HFFc6 (cell line): Measurements from ENCODE around the gene MCF2L. TPM values are rescaled to one million over a fixed set of nuclear protein-coding genes. Genes with fewer than 3 reads are reported as not detected.

Source experiments
- DNase-seq: peaks from one replicate; pipeline ENCODE4 v3.0.0-alpha.2; 2018
- H3K27ac Mint-ChIP-seq: 2 replicates; pipeline ENCODE4 v1.8.0; 2020; ENCODE audit warnings: mild to moderate bottlenecking, mixed read lengths
- H3K27me3 Mint-ChIP-seq: 2 replicates; pipeline ENCODE4 v1.8.0; 2021; ENCODE audit warnings: mild to moderate bottlenecking, moderate library complexity, mixed read lengths; ENCODE audit not compliant: insufficient read depth
- H3K36me3 Mint-ChIP-seq: 2 replicates; pipeline ENCODE4 v1.8.0; 2021; ENCODE audit warnings: low read depth, mixed read lengths
- H3K4me1 Mint-ChIP-seq: 2 replicates; pipeline ENCODE4 v1.8.0; 2020; ENCODE audit warnings: low read depth, mixed read lengths
- H3K4me3 Mint-ChIP-seq: 2 replicates; pipeline ENCODE4 v1.8.0; 2020; ENCODE audit warnings: mild to moderate bottlenecking, moderate library complexity, mixed read lengths
- H3K9me3 Mint-ChIP-seq: 2 replicates; pipeline ENCODE4 v1.8.0; 2020; ENCODE audit warnings: mild to moderate bottlenecking, mixed read lengths
- total RNA-seq, 6 experiments: library from RNA; stranded (reverse); fragmentation: NEBNext Ultra II Directional; extraction: Animal tissue kit (Norgen Biotek cat#: 25700); gene quantifications; 2 replicates in 1 of 6; 3 replicates in 5 of 6; pipeline ENCODE4 v1.2.3, GENCODE V29; 2021
- TF ChIP-seq, protein P1 (sequence below): fragments of 200-600 bp; sonication (generic); IDR thresholded peaks from 2 replicates; pipeline ENCODE4 v1.5.0; 2021; ENCODE audit warnings: antibody characterized with exemption, mild to moderate bottlenecking

The MCF2L gene
- total RNA-seq, 6 experiments from 2014 or later, result not detected

DNA sequence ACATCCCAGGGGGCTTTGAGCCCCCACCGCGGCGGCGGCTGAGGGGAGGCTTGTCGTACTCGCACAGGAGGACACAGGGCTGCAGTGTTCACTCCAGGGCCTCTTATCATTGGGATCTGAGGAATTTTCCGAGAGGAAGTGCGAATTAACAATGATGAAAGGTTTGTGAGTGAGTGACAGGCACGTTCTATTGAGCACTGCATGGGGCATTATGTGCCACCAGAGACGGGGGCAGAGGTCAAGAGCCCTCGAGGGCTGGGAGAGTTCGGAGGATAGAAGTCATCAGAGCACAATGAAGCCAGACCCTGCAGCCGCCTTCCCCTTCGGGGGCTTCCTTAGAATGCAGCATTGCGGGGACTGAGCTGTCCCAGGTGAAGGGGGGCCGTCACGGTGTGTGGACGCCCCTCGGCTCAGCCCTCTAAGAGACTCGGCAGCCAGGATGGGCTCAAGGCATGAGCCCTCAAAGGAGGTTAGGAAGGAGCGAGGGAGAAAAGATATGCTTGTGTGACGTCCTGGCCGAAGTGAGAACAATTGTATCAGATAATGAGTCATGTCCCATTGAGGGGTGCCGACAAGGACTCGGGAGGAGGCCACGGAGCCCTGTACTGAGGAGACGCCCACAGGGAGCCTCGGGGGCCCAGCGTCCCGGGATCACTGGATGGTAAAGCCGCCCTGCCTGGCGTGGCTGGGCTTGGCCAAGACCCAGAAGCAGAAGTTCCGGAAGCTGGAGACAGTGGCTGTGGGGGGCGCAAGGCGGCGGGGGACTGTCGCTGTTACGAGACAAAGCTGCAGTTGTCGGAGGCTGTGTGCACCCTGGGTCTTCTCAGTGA, 53.9 kb downstream of the MCF2L start:
- Mint-ChIP-seq H3K9me3 (no peaks in the 10 kb centered on the region), H3K27ac (no peak overlapping the region), H3K27me3 (peaks cover 41% of the 10 kb centered on the region), H3K4me1 (no peaks in the 10 kb centered on the region), H3K4me3 (no peak overlapping the region), H3K36me3 (no peaks in the 10 kb centered on the region)
- TF ChIP-seq, protein P1, sequence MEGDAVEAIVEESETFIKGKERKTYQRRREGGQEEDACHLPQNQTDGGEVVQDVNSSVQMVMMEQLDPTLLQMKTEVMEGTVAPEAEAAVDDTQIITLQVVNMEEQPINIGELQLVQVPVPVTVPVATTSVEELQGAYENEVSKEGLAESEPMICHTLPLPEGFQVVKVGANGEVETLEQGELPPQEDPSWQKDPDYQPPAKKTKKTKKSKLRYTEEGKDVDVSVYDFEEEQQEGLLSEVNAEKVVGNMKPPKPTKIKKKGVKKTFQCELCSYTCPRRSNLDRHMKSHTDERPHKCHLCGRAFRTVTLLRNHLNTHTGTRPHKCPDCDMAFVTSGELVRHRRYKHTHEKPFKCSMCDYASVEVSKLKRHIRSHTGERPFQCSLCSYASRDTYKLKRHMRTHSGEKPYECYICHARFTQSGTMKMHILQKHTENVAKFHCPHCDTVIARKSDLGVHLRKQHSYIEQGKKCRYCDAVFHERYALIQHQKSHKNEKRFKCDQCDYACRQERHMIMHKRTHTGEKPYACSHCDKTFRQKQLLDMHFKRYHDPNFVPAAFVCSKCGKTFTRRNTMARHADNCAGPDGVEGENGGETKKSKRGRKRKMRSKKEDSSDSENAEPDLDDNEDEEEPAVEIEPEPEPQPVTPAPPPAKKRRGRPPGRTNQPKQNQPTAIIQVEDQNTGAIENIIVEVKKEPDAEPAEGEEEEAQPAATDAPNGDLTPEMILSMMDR, result no peak
- no peak for DNase-seq

DNA sequence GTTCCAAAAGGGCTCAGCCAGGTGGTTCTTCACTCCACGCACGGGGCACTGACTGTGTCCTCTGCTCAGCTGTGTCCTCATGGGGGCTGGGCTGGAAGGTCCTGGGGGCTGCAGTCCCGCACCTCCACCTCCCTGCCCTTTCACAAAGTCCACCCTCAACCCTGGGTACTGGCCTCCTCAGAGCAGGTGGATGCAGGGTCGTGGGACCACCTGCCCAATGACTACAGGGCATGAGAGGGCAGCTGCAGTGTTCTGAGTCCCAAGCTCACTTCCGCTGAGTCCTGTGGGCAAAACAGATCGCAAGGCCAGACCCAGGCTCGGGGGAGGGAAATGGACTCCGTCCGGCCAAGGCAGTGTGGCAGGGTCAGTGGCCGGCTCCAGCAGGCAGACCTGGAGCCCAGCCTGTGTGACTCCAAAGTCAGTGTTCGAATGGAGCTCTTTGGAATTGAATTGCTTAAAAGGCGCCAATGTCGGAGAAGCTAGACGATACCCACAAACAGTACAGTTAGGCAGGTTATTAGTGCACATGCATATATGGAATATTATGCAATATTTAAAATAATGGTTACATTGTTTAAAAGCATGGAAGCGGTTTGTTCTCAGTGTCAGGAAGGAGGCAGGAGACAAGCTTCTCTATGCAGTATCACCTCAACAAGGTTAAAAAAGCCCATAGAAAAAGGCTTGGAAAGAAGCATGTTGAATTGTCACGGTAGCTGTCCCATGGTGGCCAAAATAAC, 54.8 kb downstream of the MCF2L start:
- Mint-ChIP-seq H3K4me1 (no peaks in the 10 kb centered on the region), H3K4me3 (no peak overlapping the region), H3K27me3 (peaks cover 38% of the 10 kb centered on the region), H3K36me3 (no peaks in the 10 kb centered on the region), H3K27ac (no peak overlapping the region), H3K9me3 (no peaks in the 10 kb centered on the region)
- TF ChIP-seq, protein P1, result no peak
- no peak for DNase-seq

DNA sequence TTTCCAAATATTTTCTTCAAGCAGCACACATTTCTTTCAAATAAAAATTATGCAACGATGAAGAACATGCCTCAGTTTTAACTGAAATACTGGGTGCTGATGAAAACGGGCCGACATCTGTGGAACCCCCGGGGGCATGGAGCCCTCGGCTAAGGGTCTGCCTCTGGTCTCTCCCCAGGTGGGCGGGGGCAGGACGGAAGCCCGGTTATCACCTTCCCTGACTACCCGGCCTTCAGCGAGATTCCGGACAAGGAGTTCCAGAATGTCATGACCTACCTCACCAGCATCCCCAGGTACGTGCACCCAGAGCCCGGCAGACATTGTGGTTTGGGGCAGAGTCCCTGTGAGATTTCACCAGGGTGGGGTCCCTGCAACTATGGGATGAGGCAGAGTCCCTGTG, 55.5 kb downstream of the MCF2L start:
- H3K4me3 Mint-ChIP-seq, result no peak overlapping the region
- H3K9me3 Mint-ChIP-seq, result no peaks in the 10 kb centered on the region
- TF ChIP-seq, protein P1, result no peak
- no peak for DNase-seq
- peaks cover 37% of the 10 kb centered on the region for H3K27me3 Mint-ChIP-seq
- no peaks in the 10 kb centered on the region for H3K36me3 Mint-ChIP-seq
- no peaks in the 10 kb centered on the region for H3K4me1 Mint-ChIP-seq
- no peak overlapping the region for H3K27ac Mint-ChIP-seq

DNA sequence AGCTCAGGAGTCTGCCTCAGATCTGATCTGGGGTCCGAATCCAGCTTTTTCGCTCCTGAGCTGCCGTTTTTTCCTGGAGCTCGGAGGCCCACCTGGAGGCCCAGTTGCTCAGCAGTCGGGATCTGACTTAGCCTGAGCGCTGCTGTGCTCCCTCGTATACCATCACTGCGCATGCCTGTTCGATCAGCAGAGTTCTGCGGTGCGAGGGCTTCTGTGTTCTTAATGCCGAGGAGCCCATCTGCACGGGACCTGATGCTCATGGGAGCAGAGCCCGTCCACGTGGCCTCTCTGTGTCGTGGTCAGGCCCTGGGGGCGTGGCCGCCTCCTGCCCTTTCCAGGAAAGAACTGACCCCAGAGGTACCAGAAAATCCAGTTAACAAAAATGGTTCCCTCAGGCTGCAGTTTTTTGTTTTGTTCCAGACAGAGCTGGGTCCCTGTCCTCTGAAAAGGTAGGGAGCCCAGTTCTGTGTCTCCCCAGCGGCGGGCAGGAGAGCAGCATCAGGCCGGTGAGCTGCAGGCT, 57.4 kb downstream of the MCF2L start:
- H3K36me3 Mint-ChIP-seq, result no peaks in the 10 kb centered on the region
- no peak overlapping the region for H3K27ac Mint-ChIP-seq
- H3K27me3 Mint-ChIP-seq, result peaks cover 38% of the 10 kb centered on the region
- DNase-seq, result no peak
- TF ChIP-seq, protein P1, result no peak
- H3K4me3 Mint-ChIP-seq, result no peak overlapping the region
- no peaks in the 10 kb centered on the region for H3K4me1 Mint-ChIP-seq
- H3K9me3 Mint-ChIP-seq, result no peaks in the 10 kb centered on the region

DNA sequence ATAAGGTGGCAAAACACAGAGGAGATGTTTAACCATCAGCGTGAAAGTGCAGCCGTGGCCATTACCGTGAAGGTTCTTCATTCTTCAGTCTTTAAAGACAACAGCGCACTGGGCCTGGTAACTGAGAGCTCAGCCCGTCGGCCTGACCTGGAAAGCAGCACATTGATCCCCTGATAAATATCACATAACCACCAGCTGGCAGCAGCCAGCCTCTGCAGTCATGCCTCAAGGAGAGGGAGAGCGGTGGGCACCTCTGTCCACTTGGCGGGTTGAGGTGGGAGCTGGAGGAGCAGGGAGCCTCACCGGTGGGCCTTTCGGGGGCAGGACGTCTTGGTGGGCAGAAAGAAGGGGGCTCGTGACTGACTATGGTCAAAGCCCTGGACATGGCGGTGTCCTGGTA, 58.1 kb downstream of the MCF2L start:
- H3K36me3 Mint-ChIP-seq, result no peaks in the 10 kb centered on the region
- DNase-seq, result no peak

More for the DNA sequence above, 58.1 kb downstream of the MCF2L start:
- Mint-ChIP-seq H3K4me3 (no peak overlapping the region), H3K9me3 (no peaks in the 10 kb centered on the region), H3K27me3 (peaks cover 40% of the 10 kb centered on the region), H3K27ac (no peak overlapping the region), H3K4me1 (no peaks in the 10 kb centered on the region)
- TF ChIP-seq, protein P1, result no peak
